Posterior vena cava (tissue), 2 donors: Measurements from ENCODE around the gene KIF5A. TPM values are rescaled to one million over a fixed set of nuclear protein-coding genes. Genes with fewer than 3 reads are reported as not detected.

Source experiments
- DNase-seq: peaks from one replicate; pipeline ENCODE4 v3.0.0-alpha.2; 2020; ENCODE audit warnings: low spot score
- intact Hi-C, 2 donors: fragments of 100-400 bp; cut with DNase I; formaldehyde crosslinking; loops; one replicate each; pipeline versions ENCODE4 v1.14.1 to v1.14.2; 2022 to 2023
- total RNA-seq, 2 donors: library from RNA; stranded (reverse); fragmentation: NEBNext Ultra II Directional; extraction: Animal tissue kit (Norgen Biotek cat#: 25700); gene quantifications; one replicate each; pipeline ENCODE4 v1.2.1, GENCODE V29; 2021
- donor health status: DM: yes; HTN: yes; CAD: no.
- donor health status: DM: yes; HTN: yes; CAD: no.

KIF5A gene
- total RNA-seq, 2 donors from 2014 or later = 0.10 to 0.14 TPM

DNA sequence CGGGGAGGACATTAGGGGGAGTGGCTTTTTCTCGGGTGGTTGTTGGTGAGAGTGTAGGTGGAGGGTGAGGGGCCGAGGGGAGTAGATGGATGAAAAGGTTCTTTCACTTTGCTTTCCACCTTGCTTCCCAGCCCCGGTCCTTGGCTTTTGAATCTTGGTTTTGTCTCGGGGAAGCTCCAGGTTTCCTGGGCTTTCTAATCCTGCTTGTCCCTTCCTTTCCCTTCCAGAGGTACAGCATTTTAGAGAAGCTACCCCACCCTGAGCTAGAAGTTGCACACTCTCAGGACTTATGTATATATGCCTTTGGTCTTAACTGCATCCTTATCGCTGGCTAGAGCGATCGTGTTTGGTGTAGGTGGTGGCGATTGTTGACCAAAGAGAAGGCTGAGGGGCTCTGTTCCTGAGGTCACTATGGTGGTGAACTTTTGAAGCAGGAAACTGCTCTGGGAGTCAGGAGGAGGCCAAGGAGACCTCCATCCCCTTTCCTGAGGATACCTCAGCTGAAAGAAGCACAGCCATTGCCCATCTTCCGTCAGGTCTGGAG lies 42.0 kb downstream of the KIF5A start:
- no peak for DNase-seq
- intact Hi-C loops = no loop called here

DNA sequence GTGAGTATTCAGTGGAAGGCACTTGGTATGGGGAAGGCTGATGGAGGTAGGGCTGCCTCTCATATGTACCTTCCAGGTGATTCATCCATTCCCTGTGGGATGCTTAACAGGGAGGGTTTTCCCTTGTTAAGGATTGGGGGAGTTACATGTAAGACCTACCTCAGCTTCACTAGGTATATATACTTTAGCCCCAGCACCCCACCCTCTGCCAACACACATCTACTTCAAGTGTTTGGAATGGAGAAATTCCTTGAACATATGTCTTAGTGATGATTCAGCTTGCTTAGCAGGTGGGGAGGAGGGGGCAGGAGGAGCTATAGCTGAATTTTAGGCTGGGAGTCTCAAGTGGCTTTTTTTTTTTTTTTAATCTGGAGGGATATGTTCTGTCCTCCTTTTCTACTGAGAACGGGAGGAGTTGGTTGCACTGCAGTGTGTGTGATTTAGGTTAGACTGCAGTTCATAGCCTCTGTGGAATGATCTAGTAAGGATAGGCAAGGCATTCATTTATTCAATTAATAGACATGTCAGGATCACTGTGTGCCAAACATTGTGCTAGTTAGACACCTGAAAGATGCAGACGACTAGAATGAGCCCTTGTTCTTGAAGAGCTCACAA lies 42.8 kb downstream of the KIF5A start:
- DNase-seq = no peak
- intact Hi-C loops = no loop called here

DNA sequence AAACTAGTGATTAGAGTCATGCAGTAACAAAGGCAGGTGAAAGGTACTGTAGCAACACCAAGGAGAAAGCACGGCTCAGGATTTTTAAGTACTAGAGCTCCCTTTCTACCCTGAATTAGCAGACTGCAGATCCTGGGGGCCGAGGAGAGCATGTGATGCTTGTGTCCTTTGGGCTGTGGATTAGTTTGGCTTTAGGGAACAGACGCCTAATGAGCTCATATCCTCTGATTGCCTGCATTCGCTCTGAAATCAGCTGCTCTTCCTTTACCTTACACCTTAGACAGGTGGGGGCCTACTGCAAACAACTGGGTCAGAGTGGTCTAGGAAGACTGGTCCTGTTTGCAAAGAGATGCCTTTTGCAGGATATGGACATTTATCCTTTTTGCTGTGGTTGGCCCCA lies 43.3 kb downstream of the KIF5A start:
- intact Hi-C loops = no loop called here
- no peak for DNase-seq

DNA sequence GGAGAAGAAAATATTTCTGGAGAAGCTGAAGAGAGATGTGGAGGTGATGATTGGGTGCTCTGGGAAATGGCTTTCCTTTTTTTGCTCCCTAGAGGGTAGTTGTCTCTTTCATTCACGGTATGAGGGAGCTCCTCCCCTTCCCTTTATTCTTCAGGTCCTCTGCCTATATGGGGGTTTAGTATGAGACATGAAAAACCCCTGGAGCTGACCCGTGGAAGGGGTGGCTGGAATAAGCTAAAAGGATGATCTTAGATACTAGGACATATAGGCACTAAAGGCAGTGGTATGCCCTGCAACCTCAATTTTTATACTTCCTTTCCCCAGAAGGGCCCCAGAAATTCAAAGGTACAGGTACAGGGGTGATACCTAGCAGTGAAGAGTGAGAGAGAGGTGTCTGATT lies 50.6 kb downstream of the KIF5A start:
- intact Hi-C loops = no loop called here
- DNase-seq = no peak

DNA sequence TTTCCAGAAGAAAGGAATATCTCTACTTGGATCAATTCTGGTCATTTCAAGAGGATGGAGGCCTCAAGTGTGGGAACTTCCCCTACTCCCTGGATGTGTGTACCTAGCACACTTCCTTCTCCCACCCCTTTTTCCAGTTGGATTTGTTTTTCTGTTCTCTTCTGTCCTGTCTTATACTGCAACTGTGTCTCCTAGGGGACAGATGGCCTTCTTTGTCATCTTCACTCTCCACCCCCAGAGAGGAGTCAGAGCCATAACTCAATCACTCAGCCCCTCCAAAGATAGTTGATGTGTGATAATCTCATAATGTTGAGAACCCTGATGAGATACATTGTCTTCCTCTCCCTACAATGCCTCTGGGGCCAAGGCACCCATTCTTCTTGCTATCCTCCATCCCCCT lies 52.7 kb downstream of the KIF5A start:
- intact Hi-C loops = no loop called here

DNA sequence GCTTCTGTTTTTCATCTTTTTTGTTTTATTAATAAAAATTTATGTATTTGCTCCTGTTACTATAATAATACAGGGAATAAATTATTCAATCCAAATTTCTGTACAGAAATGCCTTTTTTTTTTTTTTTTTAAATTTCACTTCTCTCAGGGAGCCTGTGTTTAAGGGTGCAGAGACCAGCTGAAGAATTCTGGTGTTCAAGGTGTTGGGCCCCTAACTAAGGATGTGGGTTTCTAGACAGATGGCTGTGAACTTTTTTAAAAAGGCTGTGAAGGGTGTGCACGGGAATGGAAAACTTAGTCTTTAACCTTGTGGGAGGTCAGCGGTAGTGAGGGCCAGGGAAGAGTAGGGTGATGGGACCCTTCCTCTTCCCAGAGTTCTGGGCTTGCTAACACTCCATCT lies 53.5 kb downstream of the KIF5A start:
- no peak for DNase-seq
- intact Hi-C loops = no loop called here

More for the DNA sequence above, 52.7 kb downstream of the KIF5A start:
- no peak for DNase-seq

DNA sequence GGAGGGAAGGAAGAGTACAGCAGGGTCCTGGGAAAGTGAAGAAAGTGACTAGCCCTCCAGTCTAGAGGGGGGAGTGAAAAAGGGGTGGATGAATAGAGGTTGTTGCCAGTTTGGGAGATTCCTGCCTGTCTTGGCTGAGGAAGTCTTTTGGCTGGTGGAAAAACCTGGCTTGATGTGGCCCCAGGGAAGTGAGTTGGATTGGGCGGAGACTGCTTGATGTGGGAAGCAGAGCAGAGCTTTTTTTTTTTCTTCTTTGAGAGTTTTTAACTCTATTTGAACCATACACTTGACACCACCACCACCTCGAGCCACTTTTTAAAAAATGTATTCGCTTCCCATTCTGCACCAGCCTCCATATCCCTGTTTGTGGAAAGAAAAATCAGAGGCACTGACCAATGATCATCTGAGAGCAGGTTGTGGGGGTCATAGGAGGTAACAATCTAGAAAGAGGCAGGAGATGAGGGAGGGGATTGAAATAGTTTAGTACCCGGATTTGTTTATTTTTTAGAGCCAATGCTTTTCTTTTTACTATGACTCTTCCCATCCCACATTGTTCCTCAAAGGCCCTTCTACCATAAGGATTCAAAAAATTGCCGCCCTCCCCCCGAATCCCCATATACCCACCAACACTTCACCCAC lies 54.1 kb downstream of the KIF5A start:
- no peak for DNase-seq
- intact Hi-C loops = no loop called here

DNA sequence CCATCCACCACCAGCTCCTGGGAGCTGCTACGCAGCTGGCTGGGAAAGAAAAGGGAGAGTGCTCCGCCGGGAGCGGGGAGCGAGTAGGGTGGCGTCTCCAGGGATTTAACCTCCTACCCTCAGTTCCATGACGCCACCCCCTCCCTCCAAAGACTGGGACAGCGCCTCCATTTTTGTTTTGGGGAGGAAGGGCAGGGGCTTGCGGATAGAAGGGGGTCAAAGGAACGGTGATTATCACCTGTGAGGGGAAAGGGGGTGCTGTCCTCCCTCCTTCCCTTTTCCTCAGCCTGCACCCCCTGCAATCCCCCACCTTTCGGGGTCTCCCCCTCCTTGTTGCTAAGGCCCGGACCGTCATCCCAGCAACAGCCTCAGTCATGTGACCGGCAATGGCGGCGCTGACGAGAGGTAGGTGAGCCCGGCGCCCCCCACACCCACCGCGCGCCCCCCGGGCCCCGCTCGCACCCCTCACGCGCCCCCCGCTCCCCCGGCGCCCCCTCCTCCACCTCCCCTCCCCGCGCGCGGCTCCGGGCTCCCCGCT lies 54.7 kb downstream of the KIF5A start, which contains the start of gene DTX3:
TSS of gene DTX3 (plus strand) at position 371 of the 538 bp plus-strand sequence. CDS start 1,694 bp downstream, outside the sequence.
- intact Hi-C loops = no loop called here

DNA sequence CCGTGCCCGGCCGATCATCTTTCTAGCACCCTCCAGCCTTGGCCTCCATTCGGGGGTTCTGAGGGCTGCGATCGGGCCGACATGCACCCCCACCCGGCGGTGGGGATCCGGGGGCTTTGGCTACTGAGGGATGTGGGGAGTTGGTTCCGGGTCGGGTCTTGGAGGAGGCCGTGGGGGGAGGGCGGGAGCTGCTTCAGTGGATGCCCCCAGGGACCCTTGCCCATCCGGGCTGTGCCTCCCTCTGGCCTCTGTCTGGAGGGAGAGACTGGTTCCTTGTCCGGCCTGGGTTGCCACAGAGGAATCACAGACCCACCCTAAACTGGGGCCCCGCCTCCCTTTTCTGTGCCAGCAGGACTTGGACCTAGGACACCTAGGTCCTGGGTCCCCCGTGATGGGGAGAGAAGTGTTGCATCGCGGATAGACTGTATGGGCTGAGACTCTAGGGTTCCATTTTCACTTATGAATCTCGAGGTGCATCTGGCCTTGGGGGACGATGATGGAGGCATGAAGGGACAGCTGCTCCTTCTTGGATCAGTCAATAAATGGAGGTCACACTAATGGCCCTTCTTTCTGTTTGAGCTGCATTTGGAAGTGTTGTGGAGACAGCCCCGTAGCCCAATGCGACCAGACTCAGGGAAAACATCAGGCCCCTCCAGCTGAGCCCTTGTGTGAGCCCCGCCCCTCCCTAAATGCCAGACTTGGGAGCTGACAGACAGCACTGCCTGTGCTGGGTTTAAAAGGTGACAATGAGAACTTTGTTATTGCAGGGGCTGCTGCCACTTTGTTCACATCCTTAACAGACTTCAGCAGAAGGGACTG lies 55.4 kb downstream of the KIF5A start:
- DNase-seq = no peak

More for the DNA sequence above, 54.7 kb downstream of the KIF5A start, which contains the start of gene DTX3:
- no peak for DNase-seq

DNA sequence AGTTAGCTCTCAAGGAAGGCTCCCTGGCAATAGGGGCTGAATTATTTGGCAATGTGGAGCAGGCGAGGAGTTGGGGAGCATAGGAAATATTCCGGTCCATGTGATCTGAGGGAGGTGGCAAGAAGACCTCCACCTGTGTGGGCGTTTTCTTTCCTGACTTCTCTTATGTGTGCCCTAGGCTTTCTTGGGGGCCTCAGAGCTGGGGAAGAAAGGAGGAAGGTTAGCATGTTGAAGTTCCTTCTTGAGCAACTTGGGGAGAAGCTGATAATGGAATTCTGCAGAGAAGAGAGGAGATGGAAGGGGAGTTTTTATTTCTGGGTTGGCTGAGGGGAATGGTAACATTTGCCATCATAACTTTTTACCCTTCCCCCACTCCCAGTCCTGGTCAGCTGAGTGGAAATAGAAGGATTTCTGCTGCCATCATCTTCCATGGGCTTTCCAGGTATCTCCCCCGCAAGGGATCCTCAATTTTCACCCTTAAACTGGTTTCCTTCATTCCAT lies 56.0 kb downstream of the KIF5A start:
- intact Hi-C loops = no loop called here
- DNase-seq = no peak

More for the DNA sequence above, 55.4 kb downstream of the KIF5A start:
- intact Hi-C loops = no loop called here

DNA sequence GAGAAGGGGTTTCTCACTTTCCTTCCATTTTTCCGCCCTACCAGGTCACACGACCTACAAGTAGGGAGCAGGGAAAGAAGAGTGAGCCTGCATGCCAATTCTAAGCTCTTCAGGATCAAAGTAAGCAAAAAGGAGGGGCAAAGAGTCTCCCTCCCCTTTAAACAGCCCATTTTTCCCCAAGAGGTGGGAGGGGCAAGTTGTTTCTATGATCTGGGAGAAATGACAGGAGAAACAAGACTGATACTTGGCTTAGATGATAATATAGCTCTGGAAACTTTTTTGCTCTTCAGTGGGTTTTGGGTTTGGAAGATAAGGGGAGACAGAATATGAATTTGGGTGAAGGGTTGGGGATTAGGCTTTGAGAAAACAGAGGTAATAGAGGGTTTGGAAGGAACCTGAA lies 56.6 kb downstream of the KIF5A start:
- DNase-seq = no peak
- intact Hi-C loops = no loop called here

DNA sequence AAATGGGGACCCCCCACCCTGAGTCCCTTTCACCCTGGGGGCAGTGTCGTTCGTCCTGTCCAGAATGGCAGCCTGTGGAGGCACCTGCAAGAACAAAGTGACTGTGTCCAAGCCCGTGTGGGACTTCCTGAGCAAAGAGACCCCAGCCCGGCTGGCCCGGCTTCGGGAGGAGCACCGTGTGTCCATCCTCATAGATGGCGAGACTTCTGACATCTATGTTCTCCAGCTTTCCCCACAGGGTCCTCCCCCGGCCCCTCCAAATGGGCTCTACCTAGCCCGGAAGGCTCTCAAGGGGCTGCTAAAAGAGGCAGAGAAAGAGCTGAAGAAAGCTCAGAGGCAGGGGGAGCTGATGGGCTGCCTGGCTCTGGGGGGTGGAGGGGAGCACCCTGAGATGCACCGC lies 57.0 kb downstream of the KIF5A start:
- DNase-seq = no peak
- intact Hi-C loops = no loop called here

DNA sequence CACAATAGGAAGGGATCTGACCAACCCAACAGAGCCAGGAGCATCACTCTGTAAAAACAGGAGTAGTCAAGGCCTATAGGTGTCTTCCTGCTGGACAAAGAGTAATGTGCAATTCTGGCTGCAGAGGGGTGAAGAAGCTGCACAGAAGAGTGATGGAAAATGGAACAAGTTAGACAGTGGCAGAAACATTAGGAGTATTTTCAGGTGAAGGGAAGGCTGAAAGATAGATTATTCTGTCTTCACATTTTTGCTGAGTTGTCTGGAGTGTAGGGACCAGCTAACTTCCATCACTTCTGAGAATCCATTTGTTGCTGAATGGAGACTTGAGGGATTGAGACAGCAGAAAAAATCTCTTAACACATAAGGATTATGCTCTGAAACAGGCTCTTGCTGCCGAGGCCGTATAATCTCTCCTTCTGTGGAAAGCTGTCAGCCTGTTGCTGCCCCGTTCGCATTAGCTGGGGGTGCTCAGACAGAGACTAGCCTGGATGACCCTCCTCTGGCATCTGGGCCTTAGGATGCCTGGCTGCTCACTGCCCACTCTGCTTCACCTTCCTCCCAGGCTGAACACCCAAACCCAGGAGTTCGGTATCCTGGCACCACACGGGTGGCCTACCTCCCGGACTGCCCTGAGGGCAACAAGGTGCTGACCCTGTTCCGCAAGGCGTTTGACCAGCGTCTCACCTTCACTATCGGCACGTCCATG lies 58.3 kb downstream of the KIF5A start:
- intact Hi-C loops = no loop called here
- DNase-seq = no peak

DNA sequence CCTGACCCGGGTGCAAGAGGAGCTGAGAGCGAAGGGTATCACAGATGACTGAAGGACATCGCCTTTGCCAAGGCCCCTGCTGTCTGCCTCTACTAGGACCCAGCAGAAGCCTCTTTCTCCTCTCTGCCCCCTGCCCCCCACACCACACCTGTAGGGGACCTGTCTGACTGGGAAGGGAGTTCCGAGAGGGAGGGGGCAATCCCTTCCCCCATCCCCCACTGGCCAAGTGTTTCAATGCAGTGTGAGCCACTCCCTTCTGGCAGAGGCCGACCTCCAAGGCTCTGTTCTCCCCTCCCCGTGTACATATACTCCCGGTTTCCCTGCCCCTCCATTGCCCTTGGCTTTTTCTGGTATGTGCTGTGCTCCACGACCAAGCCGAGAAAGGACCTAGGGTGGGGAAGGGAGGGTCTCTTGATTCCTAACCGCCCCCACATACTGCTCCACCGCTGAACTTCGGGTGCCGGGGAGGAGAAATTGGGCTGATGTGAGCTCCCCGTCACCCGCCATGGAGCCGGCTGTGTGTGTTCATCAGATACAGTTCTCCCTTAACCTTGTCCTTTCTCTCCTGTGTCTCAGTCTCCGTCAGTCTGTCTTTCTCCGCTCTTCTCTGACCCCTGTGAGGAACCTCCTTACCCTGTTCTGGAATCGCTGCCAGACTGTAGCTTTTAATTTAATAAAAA lies 59.4 kb downstream of the KIF5A start:
- intact Hi-C loops = no loop called here
- DNase-seq = no peak

DNA sequence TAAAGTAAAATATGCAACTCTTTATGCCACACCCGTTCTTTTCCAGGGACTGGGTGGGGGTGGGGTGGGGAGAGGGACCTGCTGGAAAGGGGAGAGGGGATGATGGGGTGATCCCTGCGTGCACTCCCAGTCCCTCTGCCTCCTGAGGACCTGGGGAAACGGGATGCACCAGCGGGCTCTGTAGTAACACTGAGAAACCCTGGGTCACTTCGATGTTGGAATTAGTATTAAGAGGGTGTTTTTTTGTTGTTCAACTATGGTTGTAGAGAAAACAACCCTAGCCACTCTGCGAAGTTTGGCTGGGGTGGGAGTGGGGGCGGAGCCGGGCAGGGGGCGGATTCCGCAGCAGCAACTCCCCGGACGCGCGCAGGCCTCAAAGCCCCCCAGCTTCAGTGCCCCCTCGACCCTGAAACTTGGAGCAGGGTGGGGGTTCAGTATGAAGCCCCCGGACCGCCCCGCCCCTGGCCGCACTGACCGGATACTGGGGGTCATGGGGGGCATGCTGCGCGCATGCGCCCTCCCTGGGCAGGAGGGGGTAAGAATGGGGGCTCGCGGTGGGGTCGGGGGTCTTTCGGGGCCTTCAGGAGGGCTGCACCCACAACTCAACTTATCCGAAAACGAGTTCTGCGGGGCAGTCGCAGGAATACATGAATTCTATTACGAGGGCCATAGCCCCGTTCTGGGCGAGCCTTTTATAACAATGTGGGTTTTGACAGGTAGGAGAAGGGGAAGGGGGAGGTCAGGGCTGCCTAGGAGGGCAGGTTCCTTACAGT lies 60.1 kb downstream of the KIF5A start:
- intact Hi-C loops = no loop called here
- DNase-seq = peak; percentile 79

DNA sequence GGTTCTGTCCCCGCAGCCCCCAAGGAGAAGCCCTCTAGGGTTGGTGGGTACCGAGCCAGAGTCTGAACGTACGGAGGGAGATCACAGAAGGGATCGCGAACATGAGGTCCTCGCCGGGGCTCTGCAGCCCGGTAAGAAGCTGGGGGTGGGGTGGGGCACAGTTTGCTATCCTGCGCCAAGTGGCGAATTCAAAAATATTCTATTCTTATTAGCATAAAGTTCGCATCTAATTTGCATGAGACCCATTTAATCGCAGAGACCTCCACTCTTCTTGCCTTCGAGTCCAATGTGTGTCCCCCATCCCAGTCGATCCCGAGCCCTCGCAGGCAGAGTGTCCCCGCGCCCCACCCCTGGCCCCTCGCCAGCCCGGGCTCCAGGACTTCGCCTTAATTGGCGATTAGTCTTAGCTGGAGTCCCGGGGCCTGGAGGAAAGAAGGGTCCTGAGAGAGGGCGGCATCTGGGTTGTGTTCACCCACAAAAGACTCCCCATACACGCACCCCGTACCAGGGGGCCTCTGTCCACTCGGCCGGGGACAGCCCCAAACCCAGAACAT lies 60.8 kb downstream of the KIF5A start:
- intact Hi-C loops = no loop called here

DNA sequence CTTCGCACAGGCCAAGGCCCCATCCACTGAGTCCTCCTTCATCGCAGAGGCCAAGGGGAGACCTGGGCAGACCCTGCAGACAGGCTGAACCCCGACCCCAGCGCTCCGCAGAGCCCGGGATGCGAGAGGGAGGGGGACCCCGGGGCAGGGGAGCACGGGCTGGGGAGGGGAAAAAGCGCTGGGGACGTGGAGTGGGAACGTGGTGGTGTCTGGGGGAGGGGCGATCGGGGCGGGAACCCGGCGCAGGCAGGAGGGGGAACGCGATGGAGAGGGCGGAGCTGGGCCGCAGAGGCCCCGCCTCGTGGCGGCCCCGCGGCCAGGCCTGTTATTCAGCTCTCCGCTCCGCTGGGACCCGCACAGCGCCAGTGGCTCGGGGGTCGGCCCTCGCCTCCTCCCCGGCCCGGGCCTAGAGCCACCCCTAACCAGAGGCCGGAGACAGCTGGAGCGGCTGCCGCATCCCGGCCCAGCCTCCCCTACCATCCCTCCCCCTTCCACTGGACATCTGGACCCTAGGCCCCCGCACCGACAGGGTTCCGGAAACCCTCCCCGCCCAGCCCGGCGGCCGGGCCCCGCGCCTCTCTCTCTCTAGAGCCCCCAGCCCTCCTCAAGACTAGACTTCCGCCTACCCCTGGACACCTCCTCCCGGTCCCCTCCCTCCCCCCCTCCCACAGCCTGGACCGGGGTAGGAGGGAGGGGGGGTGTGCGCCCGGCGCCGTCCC lies 61.4 kb downstream of the KIF5A start, which contains the start of gene ARHGEF25:
TSS of gene ARHGEF25 (plus strand) at position 328 of the 719 bp plus-strand sequence. CDS start 460 bp downstream, outside the sequence.
- peak; percentile 92 for DNase-seq
- intact Hi-C loops = no loop called here

More for the DNA sequence above, 60.8 kb downstream of the KIF5A start:
- peak; percentile 89 for DNase-seq
